IMR-90 (cell line): Measurements from ENCODE around the gene GNAS. TPM values are rescaled to one million over a fixed set of nuclear protein-coding genes. Genes with fewer than 3 reads are reported as not detected.
A peak's percentile ranks its signal among the peaks of the same experiment; 100 is the strongest.

ENCODE experiments used
- ATAC-seq: fragments of 200-7000 bp; cut with Tn5 transposase; 2 replicates; pipeline ENCODE4 v1.9.1; 2020; ENCODE audit warnings: low read depth, mild to moderate bottlenecking, moderate library complexity
- BruUV-seq: library from RNA; stranded (reverse); fragments of 400-500 nt; replicated peaks from 2 replicates; lab custom pipeline; 2021; lab: Mats Ljungman, UMichigan
- CTCF ChIA-PET: fragments of 300-600 bp; formaldehyde crosslinking; extraction: SDS; loops from one replicate; lab custom pipeline; 2021; ENCODE audit warnings: antibody characterized with exemption; lab: Yijun Ruan, JAX
- POLR2A ChIA-PET: fragments of 300-600 bp; sonication (Branson Sonifier 250); formaldehyde crosslinking; loops from one replicate; lab custom pipeline; 2022; ENCODE audit warnings: antibody characterized with exemption; ENCODE audit not compliant: unreplicated experiment; lab: Charles Lee
- DNase-seq: peaks from one replicate; pipeline ENCODE4 v3.0.0; 2013
- H2AFZ ChIP-seq: replicated peaks from 2 replicates; pipeline ENCODE3; 2013; ENCODE audit warnings: low read length, mild to moderate bottlenecking; ENCODE audit not compliant: poor library complexity
- H2AK5ac ChIP-seq: 2 replicates; pipeline ENCODE4 v1.6.1; 2013; ENCODE audit warnings: low read depth, low read length, inconsistent platforms
- H2AK9ac ChIP-seq: replicated peaks from 2 replicates; pipeline ENCODE3; 2013; ENCODE audit warnings: mild to moderate bottlenecking, low read depth, low read length, moderate library complexity; ENCODE audit not compliant: poor library complexity
- H2BK120ac ChIP-seq: 2 replicates; pipeline ENCODE4 v1.6.1; 2013; ENCODE audit warnings: low read depth, low read length, inconsistent platforms
- H2BK15ac ChIP-seq: 3 replicates; pipeline ENCODE4 v1.6.1; 2013; ENCODE audit warnings: low read depth, low read length, inconsistent platforms
- H2BK20ac ChIP-seq: 2 replicates; pipeline ENCODE4 v1.6.1; 2013; ENCODE audit warnings: low read depth, mild to moderate bottlenecking, inconsistent platforms, low read length, moderate library complexity
- H2BK5ac ChIP-seq: 2 replicates; pipeline ENCODE4 v1.6.1; 2013; ENCODE audit warnings: mild to moderate bottlenecking, low read depth, low read length, inconsistent platforms; ENCODE audit not compliant: poor library complexity, severe bottlenecking
- H3K14ac ChIP-seq: replicated peaks from 2 replicates; pipeline ENCODE4 v1.6.1; 2013; ENCODE audit warnings: low read depth, low read length, inconsistent platforms
- H3K18ac ChIP-seq: 2 replicates; pipeline ENCODE4 v1.6.1; 2013; ENCODE audit warnings: low read depth, low read length, control low read depth
- H3K23ac ChIP-seq: 2 replicates; pipeline ENCODE4 v1.6.1; 2013; ENCODE audit warnings: low read depth, low read length, inconsistent platforms
- H3K27ac ChIP-seq: 2 replicates; pipeline ENCODE4 v1.5.1; 2013; ENCODE audit warnings: mild to moderate bottlenecking, control low read depth, low read length; ENCODE audit not compliant: insufficient read depth
- H3K27me3 ChIP-seq: 2 replicates; pipeline ENCODE4 v1.6.1; 2013; ENCODE audit warnings: low read length; ENCODE audit not compliant: control insufficient read depth, insufficient read depth
- H3K36me3 ChIP-seq: 2 replicates; pipeline ENCODE4 v1.6.1; 2013; ENCODE audit warnings: low read length, mixed read lengths; ENCODE audit not compliant: control insufficient read depth, insufficient read depth
- H3K4ac ChIP-seq: 2 replicates; pipeline ENCODE4 v1.6.1; 2013; ENCODE audit warnings: low read depth, low read length, inconsistent platforms
- H3K4me1 ChIP-seq: 2 replicates; pipeline ENCODE4 v1.6.1; 2013; ENCODE audit warnings: low read length, mixed read lengths; ENCODE audit not compliant: control insufficient read depth, insufficient read depth
- H3K4me2 ChIP-seq: 2 replicates; pipeline ENCODE4 v1.6.1; 2013; ENCODE audit warnings: low read depth, mild to moderate bottlenecking, control low read depth, low read length, moderate library complexity
- H3K4me3 ChIP-seq: 2 replicates; pipeline ENCODE4 v1.5.1; 2013; ENCODE audit warnings: low read depth, mild to moderate bottlenecking, control low read depth, low read length, moderate library complexity; ENCODE audit not compliant: insufficient read depth
- H3K56ac ChIP-seq: 2 replicates; pipeline ENCODE4 v1.6.1; 2013; ENCODE audit warnings: low read length, inconsistent platforms; ENCODE audit not compliant: insufficient read depth; ENCODE audit errors: extremely low read depth
- H3K79me1 ChIP-seq, 2 experiments: 2 replicates each; pipeline ENCODE4 v1.6.1; 2013; ENCODE audit warnings: low read length in 2 of 2, inconsistent platforms in 1 of 2, low read depth in 1 of 2
- H3K9ac ChIP-seq: 2 replicates; pipeline ENCODE4 v1.6.1; 2013; ENCODE audit warnings: low read depth, low read length, control low read depth
- H3K9me1 ChIP-seq: 2 replicates; pipeline ENCODE4 v1.6.1; 2013; ENCODE audit warnings: low read length, inconsistent platforms; ENCODE audit not compliant: insufficient read depth
- H3K9me3 ChIP-seq: 2 replicates; pipeline ENCODE4 v1.6.1; 2013; ENCODE audit warnings: low read length; ENCODE audit not compliant: control insufficient read depth, insufficient read depth
- H4K20me1 ChIP-seq: 2 replicates; pipeline ENCODE4 v1.6.1; 2013; ENCODE audit warnings: low read length, inconsistent platforms; ENCODE audit not compliant: insufficient read depth
- H4K5ac ChIP-seq: 2 replicates; pipeline ENCODE4 v1.6.1; 2013; ENCODE audit warnings: mild to moderate bottlenecking, low read depth, low read length, control low read depth
- H4K8ac ChIP-seq, 2 experiments: 2 replicates each; pipeline ENCODE4 v1.6.1; 2013; ENCODE audit warnings: low read depth in 2 of 2, low read length in 2 of 2, control low read depth in 1 of 2, inconsistent platforms in 1 of 2
- H4K91ac ChIP-seq: 2 replicates; pipeline ENCODE4 v1.6.1; 2013; ENCODE audit warnings: low read depth, low read length, inconsistent platforms; ENCODE audit not compliant: insufficient read depth
- CHD1 ChIP-seq: IDR thresholded peaks from 2 replicates; pipeline ENCODE4 v1.6.1; 2012; ENCODE audit warnings: low read depth, low read length, improper control_type of control experiment
- FOS ChIP-seq: fragments of 150-350 bp; IDR thresholded peaks from 2 replicates; pipeline ENCODE4 v1.6.1; 2016; ENCODE audit warnings: low read depth, low read length
- MAZ ChIP-seq: IDR thresholded peaks from 2 replicates; pipeline ENCODE4 v1.6.1; 2012; ENCODE audit warnings: low read depth, mild to moderate bottlenecking, low read length, improper control_type of control experiment, moderate library complexity, borderline replicate concordance
- NFE2L2 ChIP-seq: fragments of 150-350 bp; IDR thresholded peaks from 2 replicates; pipeline ENCODE4 v1.6.1; 2016; ENCODE audit warnings: low read depth, mild to moderate bottlenecking, low read length
- POLR2A ChIP-seq: IDR thresholded peaks from 2 replicates; pipeline ENCODE4 v1.6.1; 2012; ENCODE audit warnings: mild to moderate bottlenecking, low read depth, low read length
- RAD21 ChIP-seq: IDR thresholded peaks from 2 replicates; pipeline ENCODE4 v1.6.1; 2012; ENCODE audit warnings: low read length, improper control_type of control experiment
- RFX5 ChIP-seq: IDR thresholded peaks from 2 replicates; pipeline ENCODE4 v1.8.0; 2012; ENCODE audit warnings: low read depth, mild to moderate bottlenecking, low read length, moderate library complexity
- WGBS, 2 experiments: methylation state at CpG; one replicate each; pipeline versions ENCODE4 v1.1.5 to v1.1.7; 2013; ENCODE audit warnings: missing lambda C conversion rate in 2 of 2; ENCODE audit not compliant: insufficient read length in 1 of 2; ENCODE audit errors: extremely low coverage in 2 of 2; 5-methylcytosine and 5-hydroxymethylcytosine counted together
- dilution Hi-C: fragments of 300-500 bp; cut with HindIII; formaldehyde crosslinking; loops from one replicate; pipeline ENCODE4 v1.14.3; 2018; ENCODE audit warnings: low sequenced_read_pairs; ENCODE audit not compliant: unreplicated experiment
- in situ Hi-C: fragments of 300-500 bp; cut with MboI; formaldehyde crosslinking; loops from 3 replicates; pipeline ENCODE4 v1.14.3; 2019; ENCODE audit warnings: low sequenced_read_pairs, inconsistent platforms, mixed read lengths
- intact Hi-C: fragments of 100-400 bp; cut with micrococcal nuclease; formaldehyde crosslinking; loops from 2 replicates; pipeline ENCODE4 v1.10.0; 2022
- polyA plus RNA-seq, 3 experiments: library from polyadenylated mRNA; depleted of rRNA; stranded (reverse); fragments of >200 nt; gene quantifications; 2 replicates each; pipeline ENCODE4 v1.2.3, GENCODE V29; 2012; ENCODE audit warnings: low replicate concordance in 1 of 3
- total RNA-seq: library from RNA; depleted of rRNA; stranded (reverse); fragments of >200 nt; gene quantifications from 2 replicates; pipeline ENCODE4 v1.2.3, GENCODE V29; 2012
- TF ChIP-seq, protein P1 (sequence below): fragments of 150-350 bp; IDR thresholded peaks from 2 replicates; pipeline ENCODE4 v1.6.1; 2016; ENCODE audit warnings: low read depth, mild to moderate bottlenecking, low read length, moderate library complexity, borderline replicate concordance

The GNAS gene
- total and polyA plus RNA-seq, 2 of the 4 experiments (the other 2 are of a cell fraction), result 397 to 1,356 TPM

DNA sequence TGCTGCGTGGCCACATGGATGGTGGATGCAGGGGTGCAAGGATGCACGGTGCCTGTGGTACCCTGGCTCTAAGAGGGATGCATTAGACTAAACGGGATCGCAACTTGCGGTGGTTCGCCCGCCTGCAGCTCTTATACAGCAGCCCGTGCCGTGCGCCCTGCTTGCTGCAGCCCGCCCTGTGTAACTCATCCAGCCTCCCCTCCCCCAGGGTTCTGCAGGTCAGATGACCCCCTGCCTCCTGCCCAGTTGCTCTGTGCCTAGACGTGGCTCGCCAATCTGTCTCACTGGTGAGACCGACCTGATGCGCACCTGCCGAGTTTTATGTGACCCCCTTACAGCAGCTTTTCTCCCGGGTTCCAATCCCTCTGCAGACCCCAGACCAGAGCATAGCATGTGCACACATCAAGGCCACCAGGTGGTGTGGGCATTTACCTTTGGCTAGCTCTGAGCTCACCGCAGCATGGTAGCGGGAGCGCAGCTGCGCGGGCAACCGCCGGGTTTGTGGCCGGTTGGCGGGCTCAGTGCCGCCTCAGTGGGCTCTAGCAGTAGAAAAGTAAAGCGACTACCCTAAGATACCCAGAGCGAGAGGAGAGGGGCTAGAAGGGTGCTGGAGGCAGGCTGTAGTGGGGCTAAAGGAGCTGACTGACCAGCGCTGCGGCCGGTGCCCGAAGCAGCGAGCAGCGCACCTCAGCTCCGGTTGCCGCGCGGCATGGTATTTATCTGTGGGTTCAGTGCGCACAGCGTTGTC lies 1.1 kb upstream of the GNAS start (continued):
- TF ChIP-seq NFE2L2 (no peak), POLR2A (no peak), FOS (no peak)

DNA sequence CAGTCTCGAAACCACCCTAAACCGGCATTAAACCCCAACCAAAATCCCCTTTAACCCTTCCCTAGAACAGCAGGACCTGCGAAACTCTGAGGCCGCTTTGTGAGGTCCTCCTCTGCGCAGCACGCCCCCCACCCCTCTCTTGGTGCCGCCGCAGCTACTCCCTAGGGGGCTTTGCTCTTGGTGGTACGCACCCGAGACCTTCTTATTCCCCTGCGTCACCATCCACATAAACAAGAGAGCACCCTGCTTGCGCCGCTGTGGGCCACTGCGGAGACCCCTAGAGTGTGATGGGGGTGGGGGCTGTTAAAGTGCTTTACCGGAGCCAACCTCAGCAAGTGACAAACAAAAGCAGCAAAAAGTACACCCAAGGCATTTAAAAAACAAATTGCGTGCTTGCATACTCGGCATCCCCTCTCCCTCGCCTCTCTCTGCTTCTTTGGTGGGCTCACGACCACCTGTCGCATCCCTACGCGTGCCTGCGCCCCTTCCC lies 502 bp upstream of the GNAS start:
- Histone ChIP-seq H3K4me1 (peaks cover 2% of the 10 kb centered on the region; the same call in 1 of the 2 replicates), H3K23ac (no peak overlapping the region), H3K4ac (no peak overlapping the region), H4K5ac (no peak overlapping the region), H3K4me2 (peak overlapping the region; percentile 99), H3K9me3 (no peaks in the 10 kb centered on the region), H3K79me1 (peaks cover 0 to 17% of the 10 kb centered on the region in 2 experiments; a peak in 3 of 4 replicates), H2BK15ac (no peak overlapping the region), H2AFZ (peak overlapping the region; percentile 89), H2AK5ac (no peak overlapping the region), H3K4me3 (0 out of 2 replicates have a peak overlapping the region, but pooled peaks have one; percentile 60), H2BK5ac (no peak overlapping the region), H4K91ac (no peak overlapping the region), H4K20me1 (no peaks in the 10 kb centered on the region; the same call in 1 of the 2 replicates), H3K36me3 (no peaks in the 10 kb centered on the region), H2AK9ac (peak overlapping the region; percentile 68), H3K18ac (no peak overlapping the region), H3K27ac (no peak overlapping the region), H3K27me3 (peaks cover 37% of the 10 kb centered on the region), H2BK120ac (no peak overlapping the region), H4K8ac (no peak overlapping the region), H3K9ac (no peak overlapping the region), H3K56ac (no peak overlapping the region), H2BK20ac (no peak overlapping the region), H3K14ac (no peak overlapping the region), H3K9me1 (0 out of 2 replicates have a peak, but pooled peaks cover 2% of the 10 kb centered on the region)
- no TSS peak for BruUV-seq
- no peak for DNase-seq
- no peak for ATAC-seq
- dilution Hi-C loops, result no loop called here
- intact Hi-C loops, result loop anchor here (1.0 to 5.0 kb wide), 3 partner anchors 160 to 615 kb away; partner anchors contain the start of gene NPEPL1
- CTCF ChIA-PET, result interaction anchor here (1.2 to 1.3 kb wide), 3 partner anchors 12 to 16 kb away, joined by 3 to 5 read pairs (median 4); no protein-coding TSS in a partner anchor
- in situ Hi-C loops, result loop anchor here (10.0 kb wide), 2 partner anchors 377 to 627 kb away; partner anchors contain the start of gene ANKRD60
- TF ChIP-seq MAZ (no peak), RAD21 (no peak), RFX5 (no peak), CHD1 (no peak)
- TF ChIP-seq, protein P1, sequence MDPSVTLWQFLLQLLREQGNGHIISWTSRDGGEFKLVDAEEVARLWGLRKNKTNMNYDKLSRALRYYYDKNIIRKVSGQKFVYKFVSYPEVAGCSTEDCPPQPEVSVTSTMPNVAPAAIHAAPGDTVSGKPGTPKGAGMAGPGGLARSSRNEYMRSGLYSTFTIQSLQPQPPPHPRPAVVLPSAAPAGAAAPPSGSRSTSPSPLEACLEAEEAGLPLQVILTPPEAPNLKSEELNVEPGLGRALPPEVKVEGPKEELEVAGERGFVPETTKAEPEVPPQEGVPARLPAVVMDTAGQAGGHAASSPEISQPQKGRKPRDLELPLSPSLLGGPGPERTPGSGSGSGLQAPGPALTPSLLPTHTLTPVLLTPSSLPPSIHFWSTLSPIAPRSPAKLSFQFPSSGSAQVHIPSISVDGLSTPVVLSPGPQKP, result no peak
- POLR2A ChIA-PET, result no interaction called here
- WGBS, 2 experiments, result 50% methylated on average over 2 of the region's 23 CpGs; no CpG with 5 or more reads in 1 of the 2 experiments
